GM23338 (cell line): Measurements from ENCODE around the gene LMF1. TPM values are rescaled to one million over a fixed set of nuclear protein-coding genes. Genes with fewer than 3 reads are reported as not detected.

Experiments used
- ATAC-seq: fragments of 200-7000 bp; cut with Tn5 transposase; 3 replicates; pipeline ENCODE4 v1.9.1; 2020
- DNase-seq: peaks from one replicate; pipeline ENCODE4 v3.0.0-alpha.2; 2015; ENCODE audit warnings: low spot score
- H2AFZ ChIP-seq: fragments of 200-600 bp; sonication (generic); 2 replicates; pipeline ENCODE4 v1.8.0; 2016; ENCODE audit warnings: antibody characterized with exemption, mild to moderate bottlenecking, moderate library complexity
- H3F3A ChIP-seq: fragments of 200-600 bp; sonication (generic); replicated peaks from 2 replicates; pipeline ENCODE4 v1.8.0; 2017; ENCODE audit warnings: antibody characterized with exemption, mixed run types, low read depth
- H3K27ac ChIP-seq: fragments of 200-600 bp; sonication (generic); 2 replicates; pipeline ENCODE4 v1.6.1; 2016; ENCODE audit warnings: low read depth
- H3K27me3 ChIP-seq: fragments of 200-600 bp; sonication (generic); 2 replicates; pipeline ENCODE4 v1.8.0; 2016; ENCODE audit warnings: mild to moderate bottlenecking, mixed run types, moderate library complexity; ENCODE audit not compliant: insufficient read depth
- H3K36me3 ChIP-seq: fragments of 200-600 bp; sonication (generic); 2 replicates; pipeline ENCODE4 v1.8.0; 2016; ENCODE audit warnings: mild to moderate bottlenecking; ENCODE audit not compliant: insufficient read depth
- H3K4me1 ChIP-seq: fragments of 200-600 bp; sonication (generic); 2 replicates; pipeline ENCODE4 v1.8.0; 2016; ENCODE audit warnings: mild to moderate bottlenecking, moderate library complexity; ENCODE audit not compliant: insufficient read depth
- H3K4me2 ChIP-seq: fragments of 200-600 bp; sonication (generic); 2 replicates; pipeline ENCODE4 v1.7.1; 2017; ENCODE audit warnings: mixed run types
- H3K4me3 ChIP-seq: fragments of 200-600 bp; sonication (generic); 2 replicates; pipeline ENCODE4 v1.6.1; 2016; ENCODE audit warnings: mixed run types
- H3K79me2 ChIP-seq: fragments of 200-600 bp; sonication (generic); replicated peaks from 2 replicates; pipeline ENCODE4 v1.8.0; 2017; ENCODE audit warnings: mild to moderate bottlenecking; ENCODE audit not compliant: insufficient read depth
- H3K9me2 ChIP-seq: fragments of 200-600 bp; sonication (generic); 2 replicates; pipeline ENCODE4 v1.8.0; 2017; ENCODE audit not compliant: insufficient read depth
- H4K20me1 ChIP-seq: fragments of 200-600 bp; sonication (generic); replicated peaks from 2 replicates; pipeline ENCODE4 v1.8.0; 2017; ENCODE audit warnings: mild to moderate bottlenecking; ENCODE audit not compliant: insufficient read depth
- H3K27ac Mint-ChIP-seq: 2 replicates; pipeline ENCODE4 v1.8.0; 2020; ENCODE audit warnings: inconsistent platforms, mild to moderate bottlenecking, moderate library complexity, mixed read lengths
- H3K27me3 Mint-ChIP-seq: 3 replicates; pipeline ENCODE4 v1.8.0; 2022; ENCODE audit warnings: low read depth, mild to moderate bottlenecking, moderate library complexity, mixed read lengths, inconsistent platforms; ENCODE audit not compliant: insufficient read depth, poor library complexity
- H3K36me3 Mint-ChIP-seq: 3 replicates; pipeline ENCODE4 v1.8.0; 2021; ENCODE audit warnings: low read depth, mild to moderate bottlenecking, inconsistent platforms, moderate library complexity, mixed read lengths
- H3K4me1 Mint-ChIP-seq: 3 replicates; pipeline ENCODE4 v1.8.0; 2020; ENCODE audit warnings: mild to moderate bottlenecking, inconsistent platforms, mixed read lengths
- H3K4me3 Mint-ChIP-seq: 3 replicates; pipeline ENCODE4 v1.8.0; 2021; ENCODE audit warnings: moderate library complexity, mild to moderate bottlenecking, inconsistent platforms, mixed read lengths
- H3K9me3 Mint-ChIP-seq: 3 replicates; pipeline ENCODE4 v1.8.0; 2020; ENCODE audit warnings: moderate library complexity, mild to moderate bottlenecking, inconsistent platforms, mixed read lengths
- EZH2 ChIP-seq: fragments of 200-600 bp; sonication (generic); IDR thresholded peaks from one replicate; pipeline ENCODE4 v1.8.0; 2017; ENCODE audit warnings: antibody characterized with exemption, mild to moderate bottlenecking, low read depth; ENCODE audit not compliant: unreplicated experiment
- EZH2phosphoT487 ChIP-seq: fragments of 200-600 bp; sonication (generic); IDR thresholded peaks from one replicate; pipeline ENCODE4 v1.8.1; 2018; ENCODE audit warnings: antibody characterized with exemption; ENCODE audit not compliant: unreplicated experiment
- JUNB ChIP-seq: IDR thresholded peaks from one replicate; pipeline ENCODE4 v1.6.1; 2016; ENCODE audit warnings: antibody characterized with exemption; ENCODE audit not compliant: unreplicated experiment
- NANOG ChIP-seq: IDR thresholded peaks from 2 replicates; pipeline ENCODE4 v1.6.1; 2016; ENCODE audit warnings: antibody characterized with exemption, borderline replicate concordance
- STAT1 ChIP-seq: IDR thresholded peaks from one replicate; pipeline ENCODE4 v1.6.1; 2016; ENCODE audit warnings: antibody characterized with exemption; ENCODE audit not compliant: unreplicated experiment
- ZNF114 ChIP-seq: fragments of 250-450 bp; sonication (Bioruptor Pico); IDR thresholded peaks from 2 replicates; pipeline ENCODE4 v1.5.0; 2020; ENCODE audit warnings: mild to moderate bottlenecking, moderate library complexity
- ZNF331 ChIP-seq: fragments of 250-450 bp; sonication (Bioruptor Pico); IDR thresholded peaks from 2 replicates; pipeline ENCODE4 v1.5.0; 2020; ENCODE audit warnings: low read depth, mild to moderate bottlenecking, moderate library complexity
- polyA plus RNA-seq: library from polyadenylated mRNA; unstranded; fragments of >200 nt; fragmentation: Nextera tagmentation; extraction: Ambion mirVana; gene quantifications from 2 replicates; pipeline ENCODE4 v1.2.1, GENCODE V29; 2016
- total RNA-seq: library from RNA; depleted of rRNA; stranded (reverse); fragments of >200 nt; shearing (Covaris generic); gene quantifications from 2 replicates; pipeline ENCODE4 v1.2.3, GENCODE V29; 2014
- TF ChIP-seq, protein P1 (sequence below): IDR thresholded peaks from one replicate; pipeline ENCODE4 v1.6.1; 2018; ENCODE audit warnings: antibody characterized with exemption; ENCODE audit not compliant: unreplicated experiment
- TF ChIP-seq, protein P2 (sequence below): IDR thresholded peaks from 2 replicates; pipeline ENCODE4 v1.6.1; 2016; ENCODE audit warnings: antibody characterized with exemption
- TF ChIP-seq, protein P3 (sequence below), 2 experiments: fragments of 200-600 bp in 1 of 2; sonication (generic) in 1 of 2; conservative IDR thresholded peaks; 2 replicates each; pipeline versions ENCODE4 v1.5.1 to v1.6.1; 2016 to 2017; ENCODE audit warnings: antibody characterized with exemption in 2 of 2, low read depth in 2 of 2, mild to moderate bottlenecking in 2 of 2, moderate library complexity in 1 of 2

Gene LMF1
- total and polyA plus RNA-seq, 2 experiments from 2014 or later, result 4.2 to 10.1 TPM

DNA sequence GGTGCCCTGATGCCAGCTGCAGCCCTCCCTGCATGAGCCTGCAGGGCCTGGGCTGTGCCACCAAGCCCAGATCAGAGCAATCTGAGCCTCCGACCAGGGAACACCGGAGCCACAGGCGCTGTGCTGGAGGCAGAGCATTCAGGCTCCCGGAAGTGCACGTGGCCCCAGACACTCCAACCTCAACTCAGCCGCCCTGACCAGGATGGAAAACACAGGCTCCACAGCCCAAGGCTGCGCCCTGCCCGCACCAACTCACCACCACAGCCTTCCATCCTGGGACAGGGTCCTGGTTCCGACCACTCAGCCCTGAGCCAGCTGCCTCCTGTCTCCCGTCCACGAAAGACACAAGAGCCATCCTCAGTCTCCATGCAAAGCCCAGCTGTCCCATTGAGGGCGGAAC is 18.5 kb downstream of the LMF1 start (continued):
- TF ChIP-seq, protein P1, sequence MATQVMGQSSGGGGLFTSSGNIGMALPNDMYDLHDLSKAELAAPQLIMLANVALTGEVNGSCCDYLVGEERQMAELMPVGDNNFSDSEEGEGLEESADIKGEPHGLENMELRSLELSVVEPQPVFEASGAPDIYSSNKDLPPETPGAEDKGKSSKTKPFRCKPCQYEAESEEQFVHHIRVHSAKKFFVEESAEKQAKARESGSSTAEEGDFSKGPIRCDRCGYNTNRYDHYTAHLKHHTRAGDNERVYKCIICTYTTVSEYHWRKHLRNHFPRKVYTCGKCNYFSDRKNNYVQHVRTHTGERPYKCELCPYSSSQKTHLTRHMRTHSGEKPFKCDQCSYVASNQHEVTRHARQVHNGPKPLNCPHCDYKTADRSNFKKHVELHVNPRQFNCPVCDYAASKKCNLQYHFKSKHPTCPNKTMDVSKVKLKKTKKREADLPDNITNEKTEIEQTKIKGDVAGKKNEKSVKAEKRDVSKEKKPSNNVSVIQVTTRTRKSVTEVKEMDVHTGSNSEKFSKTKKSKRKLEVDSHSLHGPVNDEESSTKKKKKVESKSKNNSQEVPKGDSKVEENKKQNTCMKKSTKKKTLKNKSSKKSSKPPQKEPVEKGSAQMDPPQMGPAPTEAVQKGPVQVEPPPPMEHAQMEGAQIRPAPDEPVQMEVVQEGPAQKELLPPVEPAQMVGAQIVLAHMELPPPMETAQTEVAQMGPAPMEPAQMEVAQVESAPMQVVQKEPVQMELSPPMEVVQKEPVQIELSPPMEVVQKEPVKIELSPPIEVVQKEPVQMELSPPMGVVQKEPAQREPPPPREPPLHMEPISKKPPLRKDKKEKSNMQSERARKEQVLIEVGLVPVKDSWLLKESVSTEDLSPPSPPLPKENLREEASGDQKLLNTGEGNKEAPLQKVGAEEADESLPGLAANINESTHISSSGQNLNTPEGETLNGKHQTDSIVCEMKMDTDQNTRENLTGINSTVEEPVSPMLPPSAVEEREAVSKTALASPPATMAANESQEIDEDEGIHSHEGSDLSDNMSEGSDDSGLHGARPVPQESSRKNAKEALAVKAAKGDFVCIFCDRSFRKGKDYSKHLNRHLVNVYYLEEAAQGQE, result no peak
- TF ChIP-seq, protein P2, sequence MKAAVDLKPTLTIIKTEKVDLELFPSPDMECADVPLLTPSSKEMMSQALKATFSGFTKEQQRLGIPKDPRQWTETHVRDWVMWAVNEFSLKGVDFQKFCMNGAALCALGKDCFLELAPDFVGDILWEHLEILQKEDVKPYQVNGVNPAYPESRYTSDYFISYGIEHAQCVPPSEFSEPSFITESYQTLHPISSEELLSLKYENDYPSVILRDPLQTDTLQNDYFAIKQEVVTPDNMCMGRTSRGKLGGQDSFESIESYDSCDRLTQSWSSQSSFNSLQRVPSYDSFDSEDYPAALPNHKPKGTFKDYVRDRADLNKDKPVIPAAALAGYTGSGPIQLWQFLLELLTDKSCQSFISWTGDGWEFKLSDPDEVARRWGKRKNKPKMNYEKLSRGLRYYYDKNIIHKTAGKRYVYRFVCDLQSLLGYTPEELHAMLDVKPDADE, result no peak
- no peak for TF ChIP-seq ZNF331 (CRISPR knock-in tag)

DNA sequence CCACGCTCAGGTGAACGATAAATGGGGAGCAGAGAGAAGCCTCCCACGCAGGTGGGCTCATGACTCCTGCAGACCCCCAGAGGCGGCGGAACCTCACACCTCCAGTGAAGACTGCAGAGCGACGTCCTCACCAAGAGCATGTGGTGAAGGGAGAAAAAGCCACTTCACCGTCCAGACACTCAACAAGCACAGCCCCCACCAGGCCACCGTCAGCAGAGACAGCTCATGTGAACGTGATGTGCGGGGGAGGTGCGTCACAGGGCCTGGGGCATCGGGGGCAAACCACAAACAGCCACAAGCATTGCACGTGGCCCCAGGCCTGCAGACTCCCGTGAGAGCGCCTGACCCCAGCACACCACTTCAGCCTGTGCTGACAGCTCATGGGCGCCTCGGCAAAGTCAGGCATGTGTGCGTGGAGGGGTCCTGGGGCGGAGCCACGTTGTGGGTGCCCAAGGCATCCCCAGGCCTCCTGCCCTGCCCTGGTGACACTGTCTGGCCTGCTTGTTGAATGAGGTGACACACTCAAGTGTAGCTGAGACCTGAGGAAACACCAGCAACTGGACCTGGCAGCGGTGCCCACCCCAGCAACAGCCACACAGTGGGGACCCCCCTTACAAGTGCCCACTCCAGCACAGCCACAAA is 19.0 kb downstream of the LMF1 start:
- Mint-ChIP-seq H3K4me1 (no peaks in the 10 kb centered on the region; the same call in 2 of the 3 replicates), H3K27ac (no peak overlapping the region), H3K9me3 (peaks cover 3% of the 10 kb centered on the region; the same call in 1 of the 3 replicates), H3K27me3 (peaks cover 2% of the 10 kb centered on the region), H3K4me3 (no peak overlapping the region), H3K36me3 (no peaks in the 10 kb centered on the region)
- ATAC-seq, result no peak
- Histone ChIP-seq H3K4me3 (no peak overlapping the region), H3F3A (no peaks in the 10 kb centered on the region), H3K36me3 (no peaks in the 10 kb centered on the region), H3K4me1 (no peaks in the 10 kb centered on the region), H4K20me1 (no peaks in the 10 kb centered on the region), H3K4me2 (no peak overlapping the region), H3K27ac (no peak overlapping the region), H3K27me3 (no peaks in the 10 kb centered on the region), H2AFZ (no peak overlapping the region), H3K9me2 (no peaks in the 10 kb centered on the region), H3K79me2 (no peaks in the 10 kb centered on the region)
- no peak for DNase-seq
- TF ChIP-seq ZNF114 (CRISPR knock-in tag) (no peak), EZH2 (no peak), NANOG (no peak), JUNB (no peak), ZNF331 (CRISPR knock-in tag) (no peak), STAT1 (no peak), EZH2phosphoT487 (no peak)
- TF ChIP-seq, protein P3, sequence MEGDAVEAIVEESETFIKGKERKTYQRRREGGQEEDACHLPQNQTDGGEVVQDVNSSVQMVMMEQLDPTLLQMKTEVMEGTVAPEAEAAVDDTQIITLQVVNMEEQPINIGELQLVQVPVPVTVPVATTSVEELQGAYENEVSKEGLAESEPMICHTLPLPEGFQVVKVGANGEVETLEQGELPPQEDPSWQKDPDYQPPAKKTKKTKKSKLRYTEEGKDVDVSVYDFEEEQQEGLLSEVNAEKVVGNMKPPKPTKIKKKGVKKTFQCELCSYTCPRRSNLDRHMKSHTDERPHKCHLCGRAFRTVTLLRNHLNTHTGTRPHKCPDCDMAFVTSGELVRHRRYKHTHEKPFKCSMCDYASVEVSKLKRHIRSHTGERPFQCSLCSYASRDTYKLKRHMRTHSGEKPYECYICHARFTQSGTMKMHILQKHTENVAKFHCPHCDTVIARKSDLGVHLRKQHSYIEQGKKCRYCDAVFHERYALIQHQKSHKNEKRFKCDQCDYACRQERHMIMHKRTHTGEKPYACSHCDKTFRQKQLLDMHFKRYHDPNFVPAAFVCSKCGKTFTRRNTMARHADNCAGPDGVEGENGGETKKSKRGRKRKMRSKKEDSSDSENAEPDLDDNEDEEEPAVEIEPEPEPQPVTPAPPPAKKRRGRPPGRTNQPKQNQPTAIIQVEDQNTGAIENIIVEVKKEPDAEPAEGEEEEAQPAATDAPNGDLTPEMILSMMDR (conservative IDR thresholded peaks at IDR 0.05; ENCODE audit: low read depth in 2 of 2), result no peak
- TF ChIP-seq, protein P1, result no peak
- TF ChIP-seq, protein P2, result no peak
